OCI-LY7 (cell line): ENCODE results near the gene LRRC2. TPM values are rescaled to one million over a fixed set of nuclear protein-coding genes. Genes with fewer than 3 reads are reported as not detected.

Experiments used
- Bru-seq: library from RNA; stranded (reverse); fragments of 400-500 nt; gene quantifications from one replicate; lab custom pipeline; 2021; lab: Mats Ljungman, UMichigan
- BruChase-seq, 2 experiments: library from RNA; stranded (reverse); fragments of 400-500 nt; gene quantifications; one replicate each; lab custom pipeline; 2021; lab: Mats Ljungman, UMichigan
- BruUV-seq: library from RNA; stranded (reverse); fragments of 400-500 nt; replicated peaks from 2 replicates; lab custom pipeline; 2021; lab: Mats Ljungman, UMichigan
- CTCF ChIA-PET: fragments of 300-600 bp; sonication (Branson Sonifier 250); formaldehyde crosslinking; loops from one replicate; lab custom pipeline; 2022; ENCODE audit warnings: antibody characterized with exemption; ENCODE audit not compliant: unreplicated experiment; lab: Charles Lee
- POLR2A ChIA-PET: fragments of 300-600 bp; sonication (Branson Sonifier 250); formaldehyde crosslinking; loops from one replicate; lab custom pipeline; 2022; ENCODE audit warnings: antibody characterized with exemption; lab: Charles Lee
- DNase-seq: peaks from one replicate; pipeline ENCODE4 v3.0.0-alpha.2; 2015; ENCODE audit warnings: low spot score
- H2AFZ ChIP-seq: fragments of 200-600 bp; sonication (generic), shearing (Covaris generic); 2 replicates; pipeline ENCODE4 v1.6.1; 2014; ENCODE audit warnings: mild to moderate bottlenecking, antibody characterized with exemption, low read length, moderate library complexity
- H3K27ac ChIP-seq: fragments of 200-600 bp; sonication (generic); 2 replicates; pipeline ENCODE4 v1.5.1; 2014; ENCODE audit warnings: mixed run types, low read depth, mild to moderate bottlenecking, moderate library complexity, low read length, inconsistent platforms; ENCODE audit not compliant: poor library complexity, severe bottlenecking
- H3K36me3 ChIP-seq: fragments of 200-600 bp; sonication (generic); 2 replicates; pipeline ENCODE4 v1.6.1; 2014; ENCODE audit warnings: mild to moderate bottlenecking, antibody characterized with exemption, low read length, moderate library complexity, mixed read lengths; ENCODE audit not compliant: insufficient read depth
- H3K4me1 ChIP-seq: fragments of 200-600 bp; sonication (generic); 2 replicates; pipeline ENCODE4 v1.5.1; 2014; ENCODE audit warnings: mild to moderate bottlenecking, low read length; ENCODE audit not compliant: insufficient read depth, poor library complexity, severe bottlenecking
- H3K4me2 ChIP-seq: fragments of 200-600 bp; sonication (generic); 2 replicates; pipeline ENCODE4 v1.6.1; 2014; ENCODE audit warnings: mild to moderate bottlenecking, low read length
- H3K4me3 ChIP-seq: fragments of 200-600 bp; sonication (generic); 2 replicates; pipeline ENCODE4 v1.5.1; 2014; ENCODE audit warnings: mild to moderate bottlenecking, low read depth, low read length; ENCODE audit not compliant: poor library complexity, severe bottlenecking
- H3K79me2 ChIP-seq: fragments of 200-600 bp; sonication (generic); 2 replicates; pipeline ENCODE4 v1.6.1; 2016; ENCODE audit warnings: low read depth, mild to moderate bottlenecking, low read length, moderate library complexity, mixed read lengths; ENCODE audit not compliant: insufficient read depth
- H3K9me2 ChIP-seq: fragments of 200-600 bp; sonication (generic); 2 replicates; pipeline ENCODE4 v1.6.1; 2016; ENCODE audit warnings: mild to moderate bottlenecking, low read length, mixed read lengths; ENCODE audit not compliant: insufficient read depth
- H3K9me3 ChIP-seq: fragments of 200-600 bp; sonication (generic); 2 replicates; pipeline ENCODE4 v1.6.1; 2014; ENCODE audit warnings: mild to moderate bottlenecking, mixed run types, low read length, mixed read lengths
- H4K20me1 ChIP-seq: fragments of 200-600 bp; sonication (generic); 2 replicates; pipeline ENCODE4 v1.6.1; 2014; ENCODE audit warnings: mild to moderate bottlenecking, antibody characterized with exemption, low read length, moderate library complexity, mixed read lengths; ENCODE audit not compliant: insufficient read depth
- EZH2phosphoT487 ChIP-seq: fragments of 200-600 bp; sonication (generic); IDR thresholded peaks from 2 replicates; pipeline ENCODE4 v1.6.1; 2018; ENCODE audit warnings: low read depth, borderline replicate concordance, mild to moderate bottlenecking, mixed run types, antibody characterized with exemption, low read length, moderate library complexity, mixed read lengths
- intact Hi-C: fragments of 100-400 bp; cut with micrococcal nuclease; formaldehyde crosslinking; loops from one replicate; pipeline ENCODE4 v1.10.0; 2022; ENCODE audit not compliant: unreplicated experiment
- long read RNA-seq: library from polyadenylated mRNA; stranded (forward); transcript quantifications from one replicate; pipeline ENCODE4 v2.0.0, GENCODE V29; 2022
- total RNA-seq, 2 experiments: library from RNA; depleted of rRNA in 1 of 2; stranded (reverse); fragments of >200 nt in 1 of 2; shearing (Covaris generic) in 1 of 2; gene quantifications; 2 replicates each; pipeline ENCODE4 v1.2.3, GENCODE V29; 2014 to 2022
- TF ChIP-seq, protein P1 (sequence below): fragments of 200-600 bp; sonication (generic); conservative IDR thresholded peaks from 2 replicates; pipeline ENCODE4 v1.5.1; 2014; ENCODE audit warnings: mild to moderate bottlenecking, antibody characterized with exemption, low read length, moderate library complexity, mixed read lengths

The LRRC2 gene, protein sequence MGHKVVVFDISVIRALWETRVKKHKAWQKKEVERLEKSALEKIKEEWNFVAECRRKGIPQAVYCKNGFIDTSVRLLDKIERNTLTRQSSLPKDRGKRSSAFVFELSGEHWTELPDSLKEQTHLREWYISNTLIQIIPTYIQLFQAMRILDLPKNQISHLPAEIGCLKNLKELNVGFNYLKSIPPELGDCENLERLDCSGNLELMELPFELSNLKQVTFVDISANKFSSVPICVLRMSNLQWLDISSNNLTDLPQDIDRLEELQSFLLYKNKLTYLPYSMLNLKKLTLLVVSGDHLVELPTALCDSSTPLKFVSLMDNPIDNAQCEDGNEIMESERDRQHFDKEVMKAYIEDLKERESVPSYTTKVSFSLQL
- total RNA-seq (2014; rRNA removed; shearing (Covaris generic)): 2.0 and 2.4 TPM in 2 replicates
- total RNA-seq (2022): 1.9 and 2.2 TPM in 2 replicates
- percentile 43 among the genes with signal in this experiment for Bru-seq, nascent RNA
- percentile 37 among the genes with signal in this experiment for BruChase-seq, experiment 1, labeled RNA remaining after a 6-hour chase
- BruChase-seq, experiment 2, labeled RNA remaining after a 2-hour chase: percentile 38 among the genes with signal in this experiment
- long read RNA-seq, partial matches to known transcripts: 1 of 15 reads
- long read RNA-seq, other reads (novel, unspliced or antisense): 14 of 15 reads

DNA sequence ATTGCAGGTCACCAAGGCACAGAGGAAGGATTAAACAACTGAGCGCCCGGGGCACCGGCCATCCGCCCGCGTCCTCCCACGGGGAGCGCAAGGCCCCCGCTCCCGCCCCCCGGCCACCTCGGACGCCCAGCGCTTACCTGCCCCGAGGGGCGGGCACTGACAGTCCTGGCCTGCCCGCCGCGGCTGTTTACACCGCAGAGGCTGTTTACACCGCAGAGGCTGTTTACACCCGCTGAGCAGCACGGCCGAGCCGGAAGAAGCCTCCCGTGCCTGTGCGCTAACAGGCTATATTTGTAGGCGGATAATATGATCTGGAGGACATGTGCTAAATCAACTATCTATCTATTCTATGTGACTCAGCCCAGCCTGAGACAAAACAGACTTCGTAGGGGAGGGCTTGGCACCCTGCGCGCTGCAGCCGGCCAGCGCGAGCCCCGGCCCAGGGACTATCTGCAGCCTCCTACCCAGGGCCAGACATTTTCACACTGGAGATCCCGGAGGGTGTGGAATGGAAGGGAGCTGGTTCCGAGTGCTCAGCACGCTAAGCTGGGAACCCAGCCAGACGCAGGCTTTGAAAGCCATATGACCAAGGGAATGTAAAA, at the start of gene LRRC2:
Gene LRRC2, minus strand, starts transcription at position 263 of the 602 bp plus-strand sequence. CDS start 14,711 bp downstream, outside the sequence.
- BruUV-seq: no TSS peak
- H3K36me3 ChIP-seq: 0 out of 2 replicates have a peak, but pooled peaks cover 5% of the 10 kb centered on the region
- intact Hi-C loops: no loop called here
- ChIA-PET CTCF (no interaction called here), POLR2A (interaction anchor here (0.6 to 1.3 kb wide), 2 partner anchors 24 to 32 kb away, joined by 3 to 4 read pairs; no protein-coding TSS in a partner anchor)
- H3K4me2 ChIP-seq: no peak within 1 kb of the TSS
- no peak within 1 kb of the TSS for H3K4me3 ChIP-seq
- H4K20me1 ChIP-seq: no peaks in the 10 kb centered on the region
- DNase-seq: no peak
- no peak within 1 kb of the TSS for H2AFZ ChIP-seq
- H3K27ac ChIP-seq: no peak within 1 kb of the TSS
- H3K79me2 ChIP-seq: no peaks in the 10 kb centered on the region
- TF ChIP-seq, protein P1, sequence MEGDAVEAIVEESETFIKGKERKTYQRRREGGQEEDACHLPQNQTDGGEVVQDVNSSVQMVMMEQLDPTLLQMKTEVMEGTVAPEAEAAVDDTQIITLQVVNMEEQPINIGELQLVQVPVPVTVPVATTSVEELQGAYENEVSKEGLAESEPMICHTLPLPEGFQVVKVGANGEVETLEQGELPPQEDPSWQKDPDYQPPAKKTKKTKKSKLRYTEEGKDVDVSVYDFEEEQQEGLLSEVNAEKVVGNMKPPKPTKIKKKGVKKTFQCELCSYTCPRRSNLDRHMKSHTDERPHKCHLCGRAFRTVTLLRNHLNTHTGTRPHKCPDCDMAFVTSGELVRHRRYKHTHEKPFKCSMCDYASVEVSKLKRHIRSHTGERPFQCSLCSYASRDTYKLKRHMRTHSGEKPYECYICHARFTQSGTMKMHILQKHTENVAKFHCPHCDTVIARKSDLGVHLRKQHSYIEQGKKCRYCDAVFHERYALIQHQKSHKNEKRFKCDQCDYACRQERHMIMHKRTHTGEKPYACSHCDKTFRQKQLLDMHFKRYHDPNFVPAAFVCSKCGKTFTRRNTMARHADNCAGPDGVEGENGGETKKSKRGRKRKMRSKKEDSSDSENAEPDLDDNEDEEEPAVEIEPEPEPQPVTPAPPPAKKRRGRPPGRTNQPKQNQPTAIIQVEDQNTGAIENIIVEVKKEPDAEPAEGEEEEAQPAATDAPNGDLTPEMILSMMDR: no peak
- no peak for TF ChIP-seq EZH2phosphoT487
- no peaks in the 10 kb centered on the region for H3K9me2 ChIP-seq
- no peaks in the 10 kb centered on the region for H3K4me1 ChIP-seq
- no peaks in the 10 kb centered on the region for H3K9me3 ChIP-seq

DNA sequence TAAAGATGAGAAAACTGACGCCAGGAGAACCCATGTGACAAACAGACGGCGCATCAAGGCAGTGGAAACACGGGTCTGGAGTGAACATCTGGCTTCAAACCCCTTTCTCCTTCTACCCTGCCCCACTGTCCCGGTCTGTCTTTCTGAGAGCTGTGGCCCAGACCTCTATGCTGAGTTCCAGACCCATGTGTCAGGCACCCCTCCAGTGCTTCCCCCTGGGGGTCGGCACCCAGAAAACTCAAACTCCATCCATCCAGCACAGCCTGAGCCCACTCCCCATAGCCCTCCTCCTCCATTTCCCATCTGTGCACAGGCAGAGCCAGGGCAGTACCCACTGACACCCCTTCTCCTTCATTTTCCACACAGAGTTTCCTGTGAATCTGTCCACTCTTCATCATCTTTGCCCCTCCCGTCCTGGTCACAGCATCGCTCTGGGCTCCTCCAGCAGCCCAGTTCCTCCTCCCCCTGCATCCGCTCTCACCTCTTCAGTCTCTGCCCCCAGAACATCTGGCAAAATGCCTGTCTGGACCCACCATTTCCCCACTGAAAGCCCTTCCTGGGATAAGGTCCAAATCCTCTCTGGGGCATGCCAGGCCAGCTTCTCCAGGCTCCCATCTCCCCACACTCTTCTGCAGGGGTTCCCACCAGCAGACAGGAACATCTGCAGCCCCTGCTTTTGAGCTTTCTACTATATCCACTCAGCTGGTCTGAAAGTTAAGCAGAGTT, 49.1 kb upstream of the LRRC2 start:
- Histone ChIP-seq H4K20me1 (no peaks in the 10 kb centered on the region), H3K79me2 (no peaks in the 10 kb centered on the region), H3K4me2 (no peak overlapping the region), H3K36me3 (no peaks in the 10 kb centered on the region), H2AFZ (no peak overlapping the region), H3K4me3 (no peak overlapping the region), H3K4me1 (no peaks in the 10 kb centered on the region), H3K9me3 (no peaks in the 10 kb centered on the region), H3K9me2 (no peaks in the 10 kb centered on the region), H3K27ac (no peak overlapping the region)
- ChIA-PET POLR2A (interaction anchor here (1.0 kb wide), 1 partner anchor 14 kb away, joined by 3 read pairs; no protein-coding TSS in a partner anchor), CTCF (interaction anchor here (0.9 kb wide), 1 partner anchor 127 kb away, joined by 3 read pairs; no protein-coding TSS in a partner anchor)
- TF ChIP-seq EZH2phosphoT487: no peak
- TF ChIP-seq, protein P1: no peak
- intact Hi-C loops: no loop called here
- no peak for DNase-seq
- BruUV-seq: no TSS peak
